Heart left ventricle (tissue), 16 donors: Measurements from ENCODE around the gene BIN1. TPM values are rescaled to one million over a fixed set of nuclear protein-coding genes. Genes with fewer than 3 reads are reported as not detected.

Source experiments
- ATAC-seq, 4 donors: fragments of 200-7000 bp; cut with Tn5 transposase; one replicate each; pipeline ENCODE4 v1.9.1; 2020 to 2022; ENCODE audit warnings: moderate library complexity in 4 of 4, mild to moderate bottlenecking in 3 of 4, moderate number of reproducible peaks in 1 of 4
- DNase-seq, 5 donors: peaks; one replicate each; pipeline ENCODE4 v3.0.0-alpha.2; 2020
- H3K27ac ChIP-seq, 12 donors: fragments of 200-600 bp; sonication (generic) in 4 of 12; one replicate each; pipeline versions ENCODE4 v1.5.0 to v1.8.0; 2016 to 2022; ENCODE audit warnings: mild to moderate bottlenecking in 2 of 12
- H3K27me3 ChIP-seq, 9 donors: fragments of 200-600 bp; sonication (generic) in 2 of 9; one replicate each; pipeline versions ENCODE4 v1.5.1 to v1.8.0; 2016 to 2022; ENCODE audit warnings: mild to moderate bottlenecking in 3 of 9
- H3K36me3 ChIP-seq, 9 donors: fragments of 200-600 bp; sonication (generic) in 2 of 9; one replicate each; pipeline versions ENCODE4 v1.5.0 to v1.8.0; 2018 to 2022; ENCODE audit warnings: mild to moderate bottlenecking in 2 of 9
- H3K4me1 ChIP-seq, 12 donors: fragments of 200-600 bp; sonication (generic) in 4 of 12; one replicate each; pipeline versions ENCODE4 v1.5.0 to v1.8.0; 2016 to 2022; ENCODE audit warnings: mild to moderate bottlenecking in 3 of 12
- H3K4me3 ChIP-seq, 12 donors: fragments of 200-600 bp; sonication (generic) in 4 of 12; one replicate each; pipeline versions ENCODE4 v1.5.0 to v1.8.0; 2017 to 2022; ENCODE audit warnings: mild to moderate bottlenecking in 9 of 12, moderate library complexity in 4 of 12
- H3K9me3 ChIP-seq, 12 donors: fragments of 200-600 bp; sonication (generic) in 4 of 12; one replicate each; pipeline versions ENCODE4 v1.5.0 to v1.8.0; 2016 to 2022; ENCODE audit warnings: mild to moderate bottlenecking in 1 of 12
- CTCF ChIP-seq, 12 donors: fragments of 200-600 bp; sonication (generic) in 4 of 12; IDR thresholded peaks; one replicate each; pipeline versions ENCODE4 v1.5.0 to v1.8.0; 2018 to 2022; ENCODE audit warnings: antibody characterized with exemption in 12 of 12, mild to moderate bottlenecking in 5 of 12
- POLR2A ChIP-seq, 2 donors: fragments of 450-650 bp; IDR thresholded peaks; one replicate each; pipeline ENCODE4 v1.6.1; 2017; ENCODE audit warnings: antibody characterized with exemption in 2 of 2, mild to moderate bottlenecking in 2 of 2, moderate library complexity in 2 of 2
- WGBS, 4 donors: extraction: QIAGEN DNeasy Blood & Tissue Kit in 2 of 4; methylation state at CpG; one replicate each; pipeline versions ENCODE4 v1.1.5 to v1.1.7; 2013 to 2018; 5-methylcytosine and 5-hydroxymethylcytosine counted together
- intact Hi-C, 10 donors: fragments of 100-400 bp; cut with DNase I; formaldehyde crosslinking; loops; one replicate each; pipeline versions ENCODE4 v1.11.1 to v1.14.2; 2022
- polyA plus RNA-seq, 2 donors: library from polyadenylated mRNA; stranded (reverse); fragments of 200-250 nt; gene quantifications; one replicate each; pipeline ENCODE4 v1.2.3, GENCODE V29; 2013
- total RNA-seq, 9 donors: library from RNA; depleted of rRNA in 2 of 9; stranded (reverse); fragments of >200 nt in 2 of 9; fragmentation: NEBNext Ultra II Directional in 3 of 9; extraction: Animal tissue kit (Norgen Biotek cat#: 25700) in 3 of 9; gene quantifications; one replicate each; pipeline versions ENCODE4 v1.1.0 to v1.2.4, GENCODE V29; 2016 to 2023
- donor health status: ischemic (EF 13 %, LVEDD 7.1; RV severe dilation, severe dysfunction).
- donor health status: healthy with polysubstance abuse.
- donor health status: DM: no; HTN: yes; CAD: no.
- donor health status: DM: no; HTN: no; CAD: no.
- donor health status: ischemic (EF 25% LVEDD 6.9; RV normal size, moderate dysfunction).
- donor health status: ischemic (EF 25% LVEDD 5.7; RV mildly dilated, moderate dysfunction).
- donor health status: healthy.
- donor health status: DM: yes; HTN: yes; CAD: no.
- donor health status: ischemic (EF 35%, LVEDD 5.7; RV mildly dilated, moderate dysfunction).
- donor health status: nonischemic (EF 11% LVEDD 7.7; RV severe dilation, severe dysfunction).
- donor health status: DM: yes; HTN: yes; CAD: no.
- donor health status: PGD.
- donor health status: ischemic (EF 29% LVEDD 5.4; RV normal size, mild dysfunction).
- donor health status: nonischemic (EF 23%, LVEDD 6.1; RV moderate dilation, normal function).

Gene BIN1
- total and polyA plus RNA-seq, 11 donors, result 4.3 to 22.2 (median 15.6) TPM

DNA sequence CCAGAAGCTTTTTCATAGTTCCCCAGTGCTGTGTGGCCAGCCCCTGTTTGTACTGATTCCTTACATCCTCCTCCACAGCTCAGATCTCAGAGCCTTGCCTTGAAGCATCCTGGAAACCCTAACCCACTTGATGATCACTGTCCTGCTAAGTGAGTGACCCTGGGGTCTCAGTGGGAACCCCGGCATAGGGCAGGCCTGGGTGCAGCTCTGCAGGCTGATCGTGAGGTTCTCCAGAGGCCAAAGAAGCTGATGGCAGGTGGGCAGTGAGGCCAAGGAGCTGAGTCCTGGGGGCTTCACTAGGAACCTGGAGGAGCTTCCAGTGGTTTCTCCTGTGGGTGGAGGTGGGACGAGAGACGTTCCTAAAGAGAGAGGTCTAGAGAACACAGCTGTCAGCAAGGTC, 47.4 kb upstream of the BIN1 start:
- Histone ChIP-seq H3K36me3 (no peaks in the 10 kb centered on the region), H3K9me3 (peaks cover 0 to 13% (median 0%) of the 10 kb centered on the region in 12 donors), H3K27me3 (peaks cover 0 to 5% (median 0%) of the 10 kb centered on the region in 9 donors), H3K27ac (peak overlapping the region in 2 of 12 donors; percentile 37 to 43), H3K4me3 (no peak overlapping the region), H3K4me1 (peaks cover 0 to 29% (median 0%) of the 10 kb centered on the region in 12 donors)
- ATAC-seq, result no peak
- 84 to 95% (median 88%) methylated on average over 4 of the region's 4 CpGs for WGBS, 4 donors
- TF ChIP-seq POLR2A (IDR thresholded peaks at IDR 0.05), result no peak
- no peak for TF ChIP-seq CTCF (IDR thresholded peaks at IDR 0.05)
- DNase-seq, result no peak
- intact Hi-C loops, result no loop called here

DNA sequence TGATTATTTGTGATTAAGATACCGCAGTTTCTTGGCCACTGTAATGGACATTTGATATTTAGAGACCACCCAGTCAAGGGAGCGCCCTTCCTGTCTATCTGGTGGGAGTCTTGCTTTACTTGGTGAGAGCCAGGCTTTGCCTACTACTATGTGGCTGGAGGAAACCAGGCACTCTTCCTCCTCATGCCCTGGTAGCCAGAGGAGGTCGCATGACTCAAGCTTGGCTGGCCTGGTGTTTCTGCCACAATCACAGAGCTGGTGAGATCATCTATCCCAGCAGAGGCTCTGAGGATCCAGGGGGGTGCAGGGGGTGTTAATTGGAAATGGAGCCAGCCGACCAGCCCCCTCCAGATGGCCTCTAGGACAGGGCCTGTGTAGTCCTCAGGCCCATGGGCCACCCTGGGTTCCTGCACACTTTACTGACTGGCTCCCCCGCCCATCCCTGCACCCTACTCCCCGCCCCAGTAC, 46.8 kb upstream of the BIN1 start:
- Histone ChIP-seq H3K4me3 (no peak overlapping the region), H3K4me1 (peaks cover 0 to 24% (median 0%) of the 10 kb centered on the region in 12 donors), H3K27ac (no peak overlapping the region), H3K9me3 (peaks cover 0 to 13% (median 0%) of the 10 kb centered on the region in 12 donors), H3K27me3 (peaks cover 0 to 5% (median 0%) of the 10 kb centered on the region in 9 donors), H3K36me3 (no peaks in the 10 kb centered on the region)
- WGBS, 4 donors, result 77 to 90% (median 90%) methylated on average over 5 to 6 of the region's 6 CpGs
- TF ChIP-seq POLR2A (IDR thresholded peaks at IDR 0.05) (no peak), CTCF (IDR thresholded peaks at IDR 0.05) (no peak)
- ATAC-seq (peak in 1 of 4 donors; percentile 54), DNase-seq (no peak)
- intact Hi-C loops, result no loop called here

DNA sequence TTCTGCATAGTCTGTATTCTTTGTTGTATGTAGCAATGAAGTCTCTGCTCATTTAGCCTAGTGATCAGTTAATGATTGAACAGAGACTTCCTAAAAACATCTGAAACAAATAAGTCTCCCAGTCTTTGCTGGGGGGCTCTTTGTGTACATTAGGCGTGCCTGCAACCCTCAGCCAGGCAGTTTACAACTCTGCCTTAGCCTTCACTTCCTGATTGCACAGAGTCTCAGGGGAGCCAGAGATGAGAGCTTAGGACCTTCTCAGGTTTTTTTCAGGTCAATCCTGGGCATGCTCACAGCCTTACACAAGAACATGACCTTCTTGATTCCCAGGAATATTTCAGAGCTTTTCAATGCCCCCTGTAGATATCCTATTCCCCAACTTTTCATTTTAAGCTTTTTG, 44.0 kb upstream of the BIN1 start:
- Histone ChIP-seq H3K4me3 (no peak overlapping the region), H3K27me3 (no peaks in the 10 kb centered on the region), H3K27ac (no peak overlapping the region), H3K4me1 (peaks cover 0 to 19% (median 0%) of the 10 kb centered on the region in 12 donors), H3K9me3 (peaks cover 0 to 13% (median 0%) of the 10 kb centered on the region in 12 donors), H3K36me3 (no peaks in the 10 kb centered on the region)
- ATAC-seq (no peak), DNase-seq (no peak)
- TF ChIP-seq POLR2A (IDR thresholded peaks at IDR 0.05) (no peak), CTCF (IDR thresholded peaks at IDR 0.05) (no peak)
- intact Hi-C loops, result no loop called here
- WGBS, 4 donors, result 90 to 100% (median 99%) methylated on average over 1 of the region's 1 CpG

DNA sequence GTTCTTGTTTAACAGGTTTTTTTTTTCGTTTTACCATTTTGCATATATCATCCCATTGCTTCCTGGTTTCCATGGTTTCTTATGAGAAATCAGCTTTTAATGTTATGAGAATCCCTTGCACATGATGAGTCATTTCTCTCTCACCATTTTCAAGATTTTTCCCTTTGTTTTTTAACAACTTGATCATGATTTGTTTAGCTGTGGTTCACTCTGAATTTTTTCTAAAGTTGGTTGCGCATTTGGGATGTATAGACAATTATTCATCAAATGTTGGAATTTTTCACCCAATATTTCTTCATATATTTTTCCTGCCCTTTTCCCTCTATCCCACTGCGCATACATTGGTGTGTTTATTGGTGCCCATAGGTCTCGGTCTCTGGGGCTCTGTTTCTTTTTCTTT, 42.4 kb upstream of the BIN1 start:
- no peak overlapping the region for H3K27ac ChIP-seq
- H3K4me1 ChIP-seq, result peaks cover 0 to 28% (median 11%) of the 10 kb centered on the region in 12 donors
- no peak for TF ChIP-seq POLR2A (IDR thresholded peaks at IDR 0.05)
- TF ChIP-seq CTCF (IDR thresholded peaks at IDR 0.05), result no peak
- DNase-seq (no peak), ATAC-seq (no peak)
- WGBS, 4 donors, result 79 to 95% (median 93%) methylated on average over 4 of the region's 4 CpGs
- H3K9me3 ChIP-seq, result peaks cover 0 to 13% (median 0%) of the 10 kb centered on the region in 12 donors
- H3K27me3 ChIP-seq, result no peaks in the 10 kb centered on the region
- H3K36me3 ChIP-seq, result no peaks in the 10 kb centered on the region
- H3K4me3 ChIP-seq, result no peak overlapping the region
- intact Hi-C loops, result loop anchor here in 1 of 10 donors (5.0 kb wide), 1 partner anchor 42 kb away; the partner anchor contains the start of gene BIN1
